CD4-positive, alpha-beta T cell treated with Interleukin-6 for 4 hours (primary cell): ENCODE results near the gene TEKT2.

ENCODE experiments used
- DNase-seq: peaks from one replicate; pipeline ENCODE4 v3.0.0-alpha.2; 2020; ENCODE audit warnings: mixed read lengths

The TEKT2 gene

DNA sequence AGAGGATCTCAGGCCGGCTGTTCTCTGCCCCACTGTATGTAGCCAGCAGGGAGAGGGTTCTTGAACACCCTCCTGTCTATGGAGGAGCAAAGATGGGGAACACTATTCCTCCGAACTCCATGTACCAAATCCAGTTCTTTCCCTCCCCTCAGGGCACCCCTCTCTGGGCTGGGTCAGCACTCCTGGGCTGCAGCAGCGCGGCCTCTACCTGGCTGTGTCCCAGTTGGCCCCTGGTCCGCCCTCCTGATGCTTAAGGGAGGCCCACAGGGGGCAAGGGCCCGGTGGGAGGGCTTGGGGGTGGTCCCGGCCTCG, 4.3 kb downstream of the TEKT2 start:
- DNase-seq, result no peak

DNA sequence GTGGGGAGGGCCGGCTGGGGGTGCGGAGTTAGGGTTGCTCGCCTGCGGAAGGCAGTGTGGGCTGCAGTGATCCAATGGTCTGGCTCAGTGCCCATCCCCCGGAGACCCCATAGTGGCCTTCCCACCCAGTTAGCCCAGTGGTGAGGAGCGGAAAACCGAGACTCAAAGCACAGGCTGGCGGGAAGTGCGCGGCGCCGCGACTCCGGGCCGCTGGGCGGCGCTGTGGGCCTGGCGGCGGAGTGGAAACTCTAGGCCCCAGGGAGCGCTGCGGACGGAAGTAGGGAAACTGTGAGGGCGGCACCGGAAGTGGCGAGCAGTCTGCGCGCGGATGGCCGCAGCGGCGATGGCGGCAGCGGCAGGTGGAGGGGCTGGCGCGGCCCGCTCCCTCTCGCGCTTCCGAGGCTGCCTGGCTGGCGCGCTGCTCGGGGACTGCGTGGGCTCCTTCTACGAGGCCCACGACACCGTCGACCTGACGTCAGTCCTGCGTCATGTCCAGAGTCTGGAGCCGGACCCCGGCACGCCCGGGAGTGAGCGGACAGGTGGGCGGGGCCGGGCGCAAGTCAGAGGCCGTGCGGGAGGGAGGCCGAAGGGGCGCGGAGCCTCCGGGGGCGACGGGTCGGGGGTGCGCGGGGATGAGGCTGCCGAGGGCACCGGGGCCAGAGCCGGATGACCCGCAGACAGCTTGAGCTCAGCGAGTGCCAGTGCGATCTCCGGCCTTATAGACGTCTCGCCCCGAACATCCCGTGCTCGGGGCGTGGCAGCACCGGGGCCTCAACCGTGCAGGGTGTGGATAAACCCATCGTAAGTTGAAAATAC, 4.9 kb downstream of the TEKT2 start, which contains the start of gene ADPRS:
Gene ADPRS (plus strand): TSS at position 316 of the 816 bp plus-strand sequence. CDS start 13 bp downstream, at position 329.
- DNase-seq, result peak; percentile 91

DNA sequence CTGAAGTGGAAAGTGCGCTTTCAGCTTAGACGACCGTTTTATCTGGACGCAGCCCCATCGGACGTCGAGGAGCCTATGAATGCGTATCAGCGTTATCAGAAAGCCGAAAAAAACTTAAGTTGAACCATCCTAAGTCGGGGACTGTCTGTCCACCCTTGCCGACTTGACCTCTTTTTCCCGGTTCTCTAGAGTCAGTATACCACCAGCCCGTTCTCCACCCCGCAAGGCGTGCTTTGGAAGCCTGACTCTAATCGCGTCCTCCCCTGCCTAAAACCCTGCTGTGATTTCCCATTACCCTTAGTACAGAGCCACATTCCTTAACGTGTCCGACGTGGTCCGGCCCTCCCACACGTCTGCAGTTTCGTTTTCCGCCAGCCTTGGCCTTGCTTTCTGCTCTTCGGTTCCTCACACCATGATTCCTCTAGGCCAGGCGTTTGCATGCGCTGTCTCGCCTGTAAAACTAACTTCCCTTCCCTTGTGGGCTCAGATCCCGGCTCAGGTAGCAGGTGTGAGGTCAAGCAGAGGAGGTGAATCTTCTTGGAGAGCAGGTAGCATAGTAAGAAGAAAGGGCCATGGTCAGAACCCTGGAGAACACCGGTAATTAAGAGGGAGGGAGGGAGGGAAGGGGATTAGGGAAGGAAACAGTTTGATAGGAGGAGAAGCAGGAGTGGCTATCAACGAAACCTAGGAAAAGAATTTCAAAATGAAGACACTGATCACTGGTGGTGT, 5.7 kb downstream of the TEKT2 start:
- no peak for DNase-seq

DNA sequence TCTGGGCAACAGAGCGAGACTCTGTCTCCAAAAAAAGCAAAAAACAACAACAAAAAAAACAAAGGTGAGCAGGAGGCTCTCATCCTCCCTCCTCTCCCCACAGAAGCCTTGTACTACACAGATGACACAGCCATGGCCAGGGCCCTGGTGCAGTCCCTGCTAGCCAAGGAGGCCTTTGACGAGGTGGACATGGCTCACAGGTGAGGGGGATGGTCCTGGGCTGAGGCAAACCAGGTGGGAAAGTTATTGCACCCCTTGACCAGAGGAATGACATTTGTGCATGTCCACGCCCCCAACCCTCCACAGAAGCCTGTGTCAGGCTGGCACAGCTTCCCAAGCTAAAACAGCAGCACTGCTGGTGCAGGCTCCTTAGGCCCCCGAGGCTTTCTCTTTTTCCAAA, 7.2 kb downstream of the TEKT2 start:
- no peak for DNase-seq

DNA sequence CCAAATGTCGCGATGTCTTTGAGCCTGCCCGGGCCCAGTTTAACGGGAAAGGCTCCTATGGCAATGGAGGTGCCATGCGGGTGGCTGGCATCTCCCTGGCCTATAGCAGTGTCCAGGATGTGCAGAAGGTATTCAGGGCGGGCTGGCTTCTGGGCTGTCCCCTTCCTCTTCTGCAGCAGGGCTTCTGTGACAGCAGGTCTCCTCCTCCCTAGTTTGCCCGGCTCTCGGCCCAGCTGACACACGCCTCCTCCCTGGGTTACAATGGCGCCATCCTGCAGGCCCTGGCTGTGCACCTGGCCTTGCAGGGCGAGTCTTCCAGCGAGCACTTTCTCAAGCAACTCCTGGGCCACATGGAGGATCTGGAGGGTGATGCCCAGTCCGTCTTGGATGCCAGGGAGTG, 7.8 kb downstream of the TEKT2 start:
- DNase-seq, result no peak

DNA sequence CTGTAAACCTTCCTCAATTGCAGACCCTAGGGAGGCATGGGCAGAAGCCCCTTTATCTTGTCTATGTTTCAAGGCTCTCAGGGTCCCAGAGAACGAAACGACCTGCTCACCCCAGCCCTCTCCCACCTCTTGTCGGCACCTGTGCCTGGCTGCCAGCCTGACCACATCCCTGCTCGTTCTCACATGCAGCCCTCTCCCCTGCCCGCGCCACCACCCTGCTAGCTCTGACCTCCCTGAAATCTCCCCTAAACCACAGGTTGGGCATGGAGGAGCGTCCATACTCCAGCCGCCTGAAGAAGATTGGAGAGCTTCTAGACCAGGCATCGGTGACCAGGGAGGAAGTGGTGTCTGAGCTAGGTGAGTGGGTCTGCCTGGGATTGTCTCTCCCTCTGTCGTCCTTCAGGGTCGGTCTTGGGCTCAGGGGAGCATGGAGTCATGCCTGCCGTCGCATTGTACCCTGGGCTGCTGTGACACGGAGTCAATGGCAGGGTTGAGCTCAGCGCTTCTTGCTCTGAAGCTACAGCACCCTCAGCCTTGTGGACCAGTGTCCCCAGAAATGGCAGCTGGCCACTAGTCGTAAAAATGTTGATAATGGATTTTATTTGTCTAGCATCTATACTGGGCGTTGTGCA, 8.4 kb downstream of the TEKT2 start:
- DNase-seq, result no peak

DNA sequence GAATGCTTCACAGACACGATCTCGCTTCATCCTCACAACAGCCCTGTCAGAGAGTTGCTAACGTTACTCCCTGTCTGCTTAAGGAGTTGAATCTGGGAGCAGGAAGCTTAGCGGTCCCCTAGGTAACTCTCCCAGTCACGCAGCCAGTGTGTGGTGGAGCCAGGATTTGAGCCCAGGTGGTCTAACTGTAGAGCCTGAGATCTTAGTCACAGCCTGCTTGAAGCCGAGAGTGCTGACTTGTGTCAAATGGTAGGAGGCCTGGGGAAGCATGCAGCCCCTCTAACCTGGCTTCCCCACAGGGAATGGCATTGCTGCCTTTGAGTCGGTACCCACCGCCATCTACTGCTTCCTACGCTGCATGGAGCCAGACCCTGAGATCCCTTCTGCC, 8.9 kb downstream of the TEKT2 start:
- DNase-seq, result no peak

DNA sequence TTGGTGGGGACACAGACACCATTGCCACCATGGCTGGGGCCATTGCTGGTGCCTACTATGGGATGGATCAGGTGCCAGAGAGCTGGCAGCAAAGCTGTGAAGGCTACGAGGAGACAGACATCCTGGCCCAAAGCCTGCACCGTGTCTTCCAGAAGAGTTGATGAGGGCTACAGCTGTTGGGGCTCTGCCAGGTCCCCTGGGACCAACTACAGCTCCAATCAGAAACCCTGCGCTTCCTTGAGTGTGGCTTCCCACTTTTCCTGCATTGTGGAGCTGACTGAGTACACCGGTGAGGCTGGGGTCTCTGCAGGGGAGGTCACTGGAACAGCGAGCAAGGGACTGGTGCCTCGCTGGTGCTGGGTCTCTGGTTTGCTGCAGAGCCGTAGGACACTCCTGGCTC, 9.3 kb downstream of the TEKT2 start:
- DNase-seq, result no peak

DNA sequence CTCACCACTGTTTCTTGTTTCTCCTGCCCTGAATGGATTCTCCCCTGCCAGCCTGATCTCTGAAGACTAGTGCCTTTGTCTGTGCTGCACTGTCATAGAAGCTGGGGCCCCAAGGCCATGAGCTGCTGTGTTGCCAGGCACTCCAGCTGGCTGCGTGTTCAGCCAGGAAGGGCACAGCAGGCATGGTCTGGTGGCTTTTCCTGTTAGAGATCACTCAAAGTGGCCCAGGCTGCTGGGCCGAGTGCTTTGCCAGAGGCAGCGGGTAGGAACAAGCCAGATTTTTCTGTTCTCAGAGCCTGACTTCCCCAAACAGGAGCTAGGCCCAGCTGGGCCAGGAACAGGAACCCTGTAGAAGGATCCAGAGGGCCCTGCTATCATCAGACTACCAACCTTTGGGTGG, 10.0 kb downstream of the TEKT2 start:
- DNase-seq, result no peak

DNA sequence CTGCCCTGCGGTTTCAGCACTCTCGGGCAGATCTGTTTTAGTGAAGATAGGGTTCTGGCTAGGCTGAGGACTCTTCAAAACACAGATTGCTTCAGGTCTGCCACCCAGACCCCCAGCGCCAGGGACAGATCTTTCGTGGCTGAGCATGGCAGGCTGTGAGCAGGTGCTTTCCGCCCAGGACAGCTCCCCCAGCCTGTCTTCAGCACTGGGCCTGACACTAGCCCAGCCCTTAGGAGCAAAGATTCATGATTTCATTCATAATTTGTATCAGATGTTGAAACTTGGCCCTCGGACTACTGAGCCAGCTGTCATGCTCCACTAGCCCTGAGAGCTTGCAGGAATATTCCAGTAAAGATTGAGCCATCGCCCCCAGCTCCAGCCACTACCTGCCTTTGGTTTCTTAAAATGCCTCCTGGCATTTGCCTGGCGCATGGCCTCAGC, 10.7 kb downstream of the TEKT2 start:
- DNase-seq, result no peak

- DNase-seq, result no peak
Observed at GRCh38 chr1:36095760-36096405, 12.0 kb downstream of the TEKT2 start.

GRCh38 chr1:36096500-36097432, 12.9 kb downstream of the TEKT2 start:
- DNase-seq, result no peak

DNA sequence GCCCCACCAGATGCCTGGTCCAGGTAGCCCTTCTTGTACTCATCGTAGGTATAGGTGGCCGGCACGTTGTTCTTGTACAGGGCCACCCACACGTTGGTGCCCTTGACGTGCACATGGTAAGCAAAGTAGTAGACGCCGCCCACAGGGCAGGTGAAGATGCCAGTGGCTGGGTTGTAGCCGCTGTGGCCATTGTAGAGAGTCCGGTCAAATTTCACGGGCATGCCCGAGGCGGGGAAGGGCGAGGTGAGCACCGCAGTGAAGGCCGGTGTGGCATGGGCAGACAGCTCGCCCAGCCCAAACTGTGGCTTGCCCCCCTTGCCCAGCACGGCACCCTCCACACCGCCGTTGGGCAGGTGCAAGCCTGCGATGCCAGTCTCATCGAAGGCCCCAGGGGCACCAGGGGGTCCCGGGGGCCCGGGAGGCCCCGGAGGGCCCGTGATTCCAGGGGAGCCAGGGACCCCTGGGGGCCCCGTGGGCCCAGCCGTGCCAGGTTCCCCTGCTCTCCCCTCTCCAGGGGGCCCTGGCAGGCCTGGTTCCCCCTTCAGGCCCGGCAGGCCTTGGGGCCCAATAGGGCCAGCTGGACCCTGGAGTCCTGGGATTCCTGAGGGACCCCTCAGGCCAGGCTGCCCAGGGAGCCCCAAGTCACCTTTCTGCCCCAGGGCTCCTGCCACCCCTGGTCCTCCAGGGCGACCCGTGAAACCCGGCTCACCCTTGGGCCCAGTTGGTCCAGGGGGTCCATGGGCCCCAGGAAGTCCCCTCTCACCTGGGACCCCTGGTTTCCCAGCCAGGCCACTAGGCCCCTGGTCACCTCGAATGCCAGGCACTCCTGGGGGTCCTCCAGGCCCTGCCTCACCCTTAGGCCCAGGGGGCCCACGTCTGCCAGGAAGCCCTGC, 14.0 kb downstream of the TEKT2 start:
- DNase-seq, result no peak

DNA sequence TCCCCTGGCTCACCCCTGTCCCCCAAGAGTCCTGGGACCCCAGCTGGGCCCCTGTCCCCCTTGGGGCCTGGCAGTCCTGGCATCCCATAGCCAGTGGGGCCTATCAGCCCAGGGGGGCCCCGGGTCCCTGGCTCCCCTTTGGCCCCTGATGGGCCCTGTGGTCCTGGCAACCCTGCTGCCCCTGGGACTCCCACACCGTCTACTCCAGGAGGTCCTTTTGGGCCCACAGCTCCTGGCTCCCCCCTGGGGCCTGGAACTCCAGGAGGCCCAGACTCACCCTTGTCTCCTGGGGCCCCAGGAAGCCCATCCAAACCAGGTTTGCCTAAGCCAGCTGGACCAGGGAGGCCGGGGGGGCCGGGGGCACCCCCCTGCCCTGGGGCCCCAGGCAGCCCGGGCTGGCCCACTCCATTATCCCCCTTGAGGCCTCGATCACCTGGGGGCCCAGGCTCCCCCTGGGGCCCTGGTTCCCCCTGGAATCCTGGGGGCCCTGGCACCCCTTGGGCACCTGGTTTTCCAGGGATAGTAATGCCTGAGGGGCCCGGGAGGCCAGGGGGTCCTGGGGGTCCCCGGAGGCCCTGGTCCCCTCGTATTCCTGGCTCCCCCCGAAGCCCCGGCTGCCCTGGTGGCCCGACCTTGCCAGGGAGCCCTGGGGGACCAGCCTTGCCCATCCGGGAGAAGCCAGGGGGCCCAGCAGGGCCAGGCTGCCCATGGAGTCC, 14.9 kb downstream of the TEKT2 start:
- DNase-seq, result no peak

- DNase-seq, result peak; percentile 83
Observed at GRCh38 chr1:36099681-36100341, 15.9 kb downstream of the TEKT2 start.

- DNase-seq, result no peak
Observed at GRCh38 chr1:36100376-36100775, 16.5 kb downstream of the TEKT2 start.

DNA sequence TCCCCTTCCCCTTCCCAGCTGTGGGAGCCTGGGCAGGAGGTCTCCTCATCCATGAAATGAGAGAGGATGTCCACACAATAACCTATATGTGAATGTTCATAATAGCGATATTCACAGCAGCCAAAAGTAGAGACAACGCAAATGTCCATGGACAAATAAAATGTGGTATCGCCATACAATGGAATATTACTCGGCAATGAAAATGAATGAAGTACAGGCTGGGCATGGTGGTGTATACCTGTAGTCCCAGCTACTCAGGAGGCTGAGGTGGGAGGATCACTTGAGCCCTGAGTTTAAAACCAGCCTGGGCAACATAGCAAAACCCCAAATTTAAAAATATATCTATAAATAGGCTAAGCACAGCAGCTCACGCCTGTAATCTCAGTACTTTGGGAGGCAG, 17.7 kb downstream of the TEKT2 start:
- DNase-seq, result no peak

DNA sequence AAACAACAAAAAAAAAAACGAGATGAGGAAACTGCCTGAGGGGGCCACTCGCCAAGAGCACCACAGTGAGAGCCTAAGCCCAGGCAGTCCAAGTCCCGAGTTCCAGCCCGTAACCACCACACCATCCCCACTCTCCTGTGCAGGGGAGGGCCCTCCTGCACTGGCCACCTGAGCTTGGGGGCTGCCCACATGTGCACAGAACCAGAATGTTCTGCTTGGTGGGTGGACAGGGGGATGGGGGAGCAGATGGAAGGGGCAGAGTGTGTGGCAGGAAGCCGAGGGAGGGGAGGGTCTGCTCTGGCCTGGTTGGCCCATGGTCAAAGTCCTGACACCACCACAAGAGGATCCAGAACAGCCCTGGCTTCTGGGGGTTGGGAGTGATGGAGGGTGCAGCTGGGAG, 22.4 kb downstream of the TEKT2 start:
- no peak for DNase-seq

DNA sequence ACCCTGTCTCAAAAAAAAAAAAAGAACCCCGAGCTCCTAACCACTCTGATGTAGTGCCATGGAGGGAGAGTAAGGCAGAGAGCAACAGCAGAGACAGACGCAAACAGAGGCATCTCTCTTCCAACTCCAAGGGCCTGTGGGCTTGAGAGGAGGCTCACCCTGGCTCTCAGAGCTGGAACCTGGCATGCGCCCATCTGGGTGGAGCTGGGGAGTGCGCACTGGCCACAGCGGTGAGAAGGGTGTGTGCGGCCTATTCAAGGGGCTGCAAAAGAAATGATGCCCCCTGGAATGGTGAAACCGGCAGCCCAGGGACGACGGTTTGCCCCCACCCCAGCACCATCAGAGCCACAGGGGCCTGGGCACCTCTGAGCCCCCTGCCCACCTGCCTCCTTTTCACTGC, 23.5 kb downstream of the TEKT2 start:
- no peak for DNase-seq

DNA sequence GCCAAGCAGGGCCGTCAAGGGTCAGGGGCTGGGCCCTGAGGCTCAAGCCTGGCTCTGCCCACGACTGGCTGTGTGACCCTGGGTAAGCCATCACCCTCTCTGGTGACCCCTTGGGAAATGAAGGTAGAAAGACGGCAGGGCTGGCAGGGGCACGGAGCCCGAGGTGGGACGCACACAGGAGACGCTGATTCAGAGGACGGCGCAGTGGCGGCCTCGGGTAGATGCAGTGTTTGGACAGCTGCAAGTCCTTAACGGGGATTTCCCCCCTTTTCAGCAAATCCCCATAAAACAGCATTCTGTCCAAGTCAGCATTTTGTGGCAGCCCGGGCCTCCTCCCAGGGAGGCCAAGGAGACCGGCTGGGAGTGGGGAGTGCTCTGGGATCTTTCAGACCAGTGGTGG, 24.4 kb downstream of the TEKT2 start:
- no peak for DNase-seq
